Activated naive CD4-positive, alpha-beta T cell (primary cell): Measurements from ENCODE around the gene SAT2.
"Not testable (repeated sequence)": the region's sequence is repeated elsewhere in the genome, so short reads cannot be mapped to it uniquely, and the experiment has no call there.

Experiments
- DNase-seq, 4 experiments: peaks; one replicate each; lab custom pipeline; 2025; lab: John Stamatoyannopoulos, UW

SAT2 gene

GRCh38 chr17:7634384-7634783 lies 6.8 kb upstream of the SAT2 start:
- DNase-seq = no peak

- no peak for DNase-seq
These were observed 5.5 kb upstream of the SAT2 start for GRCh38 chr17:7633093-7633492.

GRCh38 chr17:7632492-7632894 lies 4.9 kb upstream of the SAT2 start:
- no peak for DNase-seq

GRCh38 chr17:7631398-7632380 lies 4.1 kb upstream of the SAT2 start:
- no peak for DNase-seq

- no peak for DNase-seq
These were observed 2.4 kb upstream of the SAT2 start, which contains the start of gene SHBG for GRCh38 chr17:7629939-7630571. SHBG (plus strand) TSS chr17:7630135; CDS start chr17:7630173, 38 bp downstream.

GRCh38 chr17:7626956-7627249 lies 718 bp downstream of the SAT2 start:
- DNase-seq = no peak

- DNase-seq = no peak
These were observed 1.3 kb downstream of the SAT2 start for GRCh38 chr17:7626307-7626706.

GRCh38 chr17:7625749-7626148 lies 1.9 kb downstream of the SAT2 start:
- not testable (repeated sequence) for DNase-seq

- DNase-seq = no peak
These were observed 4.0 kb downstream of the SAT2 start for GRCh38 chr17:7623661-7624060.

- DNase-seq = no peak
These were observed 6.8 kb downstream of the SAT2 start for GRCh38 chr17:7620835-7621234.

GRCh38 chr17:7618608-7619007 lies 9.0 kb downstream of the SAT2 start:
- no peak for DNase-seq

- no peak for DNase-seq
These were observed 12.3 kb downstream of the SAT2 start for GRCh38 chr17:7615265-7615747.

- peak; percentile 94 to 100 (median 96) for DNase-seq
These were observed 13.0 kb downstream of the SAT2 start, which contains the start of gene FXR2 for GRCh38 chr17:7614425-7615264. FXR2 (minus strand) TSS chr17:7614897; CDS start chr17:7614532, 365 bp downstream.

GRCh38 chr17:7613769-7614424 lies 13.7 kb downstream of the SAT2 start:
- DNase-seq = no peak

- DNase-seq = no peak
These were observed 15.4 kb downstream of the SAT2 start for GRCh38 chr17:7612294-7612640.

GRCh38 chr17:7611635-7612293 lies 15.9 kb downstream of the SAT2 start:
- no peak for DNase-seq

- no peak for DNase-seq
These were observed 17.0 kb downstream of the SAT2 start for GRCh38 chr17:7610641-7611040.

GRCh38 chr17:7606280-7606679 lies 21.3 kb downstream of the SAT2 start:
- no peak for DNase-seq

- not testable (repeated sequence) for DNase-seq
These were observed 30.1 kb downstream of the SAT2 start for GRCh38 chr17:7597561-7597960.

- DNase-seq = no peak
These were observed 34.3 kb downstream of the SAT2 start for GRCh38 chr17:7593296-7593695.

GRCh38 chr17:7592422-7593021 lies 35.1 kb downstream of the SAT2 start:
- no peak for DNase-seq
